ENCODE results near the gene POLR2E.
"Not testable (repeated sequence)": the region's sequence is repeated elsewhere in the genome, so short reads cannot be mapped to it uniquely, and the experiment has no call there.

Gene POLR2E

DNA sequence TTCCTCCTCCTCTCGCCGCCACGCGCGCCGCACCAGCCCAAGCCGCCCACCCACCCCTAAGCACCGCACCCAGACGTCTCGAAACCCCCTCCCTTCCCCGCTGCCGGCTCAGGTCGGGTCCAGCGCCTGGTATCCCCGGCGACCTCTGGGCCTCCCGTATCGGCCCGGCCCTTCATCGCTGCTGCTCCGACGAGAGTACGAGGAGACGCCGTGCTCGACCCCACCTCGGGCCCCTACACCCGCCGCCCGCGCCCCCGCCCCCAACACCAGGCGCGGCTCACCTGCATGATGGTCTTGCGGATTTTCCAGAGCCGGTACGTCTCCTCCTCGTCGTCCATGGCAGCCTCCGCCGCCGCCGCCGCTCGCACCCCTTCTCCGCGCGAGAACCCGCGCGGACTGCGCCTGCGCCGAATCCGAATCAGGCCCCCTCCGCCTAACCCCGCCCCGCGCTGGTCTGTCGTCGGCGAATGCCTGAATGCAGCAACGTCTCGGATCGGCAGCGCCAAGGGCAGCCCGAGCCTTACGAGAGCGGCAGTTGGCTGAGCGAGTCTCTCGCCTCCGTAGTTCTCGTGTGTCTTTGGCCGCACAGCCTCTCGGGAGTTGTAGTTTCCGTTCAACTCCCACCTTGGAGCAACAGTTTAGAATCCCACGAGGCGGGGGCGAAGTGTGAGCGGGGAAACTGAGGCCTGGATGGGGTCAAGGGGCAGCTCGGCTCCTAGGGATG lies at the start of gene POLR2E:
POLR2E (minus strand) TSS at position 398 of the 724 bp plus-strand sequence; CDS start at position 338, 60 bp downstream.
- DNase-seq, result peak; percentile 99

- no peak for DNase-seq
Measured at GRCh38 chr19:1144741-1145140, 49.6 kb upstream of the POLR2E start.

- no peak for DNase-seq
Measured at GRCh38 chr19:1143828-1144399, 48.7 kb upstream of the POLR2E start.

DNA sequence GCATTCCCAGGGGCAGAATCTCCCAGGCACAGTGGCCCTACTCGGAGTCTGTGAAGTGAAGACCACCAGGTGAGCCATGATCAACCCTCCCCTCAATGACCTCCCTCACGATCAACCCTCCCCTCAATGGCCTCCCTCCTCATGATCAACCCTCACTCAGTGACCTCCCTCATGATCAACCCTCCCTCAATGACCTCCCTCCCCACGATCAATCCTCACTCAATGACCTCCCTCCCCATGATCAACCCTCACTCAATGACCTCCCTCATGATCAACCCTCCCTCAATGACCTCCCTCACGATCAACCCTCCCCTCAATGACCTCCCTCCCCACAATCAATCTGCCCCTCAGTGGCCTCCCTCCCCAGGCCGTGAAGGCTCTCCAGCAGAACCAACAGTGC lies 46.8 kb upstream of the POLR2E start:
- no peak for DNase-seq

- DNase-seq, result no peak
Measured at GRCh38 chr19:1140272-1141027, 45.3 kb upstream of the POLR2E start.

DNA sequence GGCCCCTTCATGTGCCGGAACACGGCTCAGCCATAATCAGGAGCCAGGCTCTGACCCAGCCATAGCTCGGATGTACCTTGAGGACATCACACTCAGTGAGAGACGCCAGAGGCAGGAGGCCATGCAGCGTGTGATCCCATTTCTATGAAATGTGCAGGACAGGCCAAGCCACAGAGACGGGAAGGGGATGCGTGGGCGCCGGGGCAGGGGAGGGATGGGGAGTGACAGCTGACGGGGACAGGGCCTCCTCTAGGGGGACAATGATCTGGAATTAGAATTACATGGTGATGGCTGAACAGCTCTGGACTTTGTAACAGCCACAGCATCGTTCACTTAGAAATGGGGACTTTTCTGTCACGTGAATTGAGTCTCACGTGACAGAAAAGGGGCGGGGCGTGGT lies 44.0 kb upstream of the POLR2E start:
- DNase-seq, result no peak

DNA sequence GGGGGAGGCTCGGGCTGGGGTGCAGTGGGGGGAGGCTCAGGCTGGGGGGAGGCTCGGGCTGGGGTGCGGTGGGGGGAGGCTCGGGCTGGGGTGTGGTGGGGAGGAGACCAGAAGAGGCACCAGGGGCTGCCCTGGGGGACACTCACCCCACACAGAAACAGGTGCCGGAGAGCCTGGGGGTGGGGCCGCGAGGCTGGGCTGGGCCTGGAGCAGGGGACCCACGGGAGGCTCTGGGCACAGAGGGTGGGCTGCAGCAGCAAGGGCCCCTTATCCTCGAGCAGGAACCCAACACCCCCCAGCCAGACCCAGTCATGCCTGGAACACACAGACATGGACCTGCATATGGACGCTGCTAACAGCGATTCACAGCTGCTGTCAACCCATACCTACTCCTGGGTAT lies 42.9 kb upstream of the POLR2E start:
- DNase-seq, result no peak

- no peak for DNase-seq
Measured at GRCh38 chr19:1136621-1137317, 41.6 kb upstream of the POLR2E start.

- no peak for DNase-seq
Measured at GRCh38 chr19:1136201-1136600, 41.0 kb upstream of the POLR2E start.

GRCh38 chr19:1135454-1135853 lies 40.3 kb upstream of the POLR2E start:
- no peak for DNase-seq

DNA sequence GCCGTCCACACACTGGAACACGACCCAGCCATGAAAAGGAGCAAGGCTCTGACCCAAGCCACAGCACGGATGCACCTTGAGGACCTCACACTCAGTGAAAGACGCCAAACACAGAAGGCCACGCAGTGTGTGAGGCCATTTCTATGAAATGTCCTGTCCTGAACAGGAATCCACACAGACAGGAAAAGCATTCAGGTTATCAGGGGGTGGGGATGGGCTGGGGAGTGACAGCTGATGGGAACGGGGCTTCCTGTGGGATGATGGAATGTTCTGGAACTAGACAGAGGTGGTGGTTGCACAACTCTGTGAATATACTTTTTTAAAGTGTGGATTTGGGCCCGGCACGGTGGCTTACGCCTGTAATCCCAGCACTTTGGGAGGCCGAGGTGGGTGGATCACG lies 39.3 kb upstream of the POLR2E start:
- no peak for DNase-seq

DNA sequence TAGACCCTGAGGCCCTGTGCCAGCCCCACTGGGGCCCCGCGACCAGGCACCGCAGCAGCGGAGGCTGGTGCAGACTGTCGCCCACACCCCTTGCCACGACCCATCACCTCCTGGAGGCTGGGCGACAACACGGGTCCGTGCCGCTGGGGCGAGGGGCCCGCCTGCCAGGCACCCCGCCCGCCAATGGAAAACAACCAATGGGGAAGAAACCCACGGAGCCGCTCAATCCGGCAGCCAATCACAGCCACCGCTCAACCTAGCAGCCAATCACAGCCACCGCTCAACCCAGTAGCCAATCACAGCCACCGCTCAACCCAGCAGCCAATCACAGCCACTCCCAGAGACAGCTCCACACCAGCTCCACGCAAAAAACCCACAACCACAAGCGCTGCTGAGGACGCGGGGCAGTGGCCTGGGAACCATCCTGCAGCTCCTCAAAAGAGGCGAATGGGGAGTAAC lies 38.3 kb upstream of the POLR2E start:
- no peak for DNase-seq

GRCh38 chr19:1132552-1133383 lies 37.6 kb upstream of the POLR2E start:
- no peak for DNase-seq

DNA sequence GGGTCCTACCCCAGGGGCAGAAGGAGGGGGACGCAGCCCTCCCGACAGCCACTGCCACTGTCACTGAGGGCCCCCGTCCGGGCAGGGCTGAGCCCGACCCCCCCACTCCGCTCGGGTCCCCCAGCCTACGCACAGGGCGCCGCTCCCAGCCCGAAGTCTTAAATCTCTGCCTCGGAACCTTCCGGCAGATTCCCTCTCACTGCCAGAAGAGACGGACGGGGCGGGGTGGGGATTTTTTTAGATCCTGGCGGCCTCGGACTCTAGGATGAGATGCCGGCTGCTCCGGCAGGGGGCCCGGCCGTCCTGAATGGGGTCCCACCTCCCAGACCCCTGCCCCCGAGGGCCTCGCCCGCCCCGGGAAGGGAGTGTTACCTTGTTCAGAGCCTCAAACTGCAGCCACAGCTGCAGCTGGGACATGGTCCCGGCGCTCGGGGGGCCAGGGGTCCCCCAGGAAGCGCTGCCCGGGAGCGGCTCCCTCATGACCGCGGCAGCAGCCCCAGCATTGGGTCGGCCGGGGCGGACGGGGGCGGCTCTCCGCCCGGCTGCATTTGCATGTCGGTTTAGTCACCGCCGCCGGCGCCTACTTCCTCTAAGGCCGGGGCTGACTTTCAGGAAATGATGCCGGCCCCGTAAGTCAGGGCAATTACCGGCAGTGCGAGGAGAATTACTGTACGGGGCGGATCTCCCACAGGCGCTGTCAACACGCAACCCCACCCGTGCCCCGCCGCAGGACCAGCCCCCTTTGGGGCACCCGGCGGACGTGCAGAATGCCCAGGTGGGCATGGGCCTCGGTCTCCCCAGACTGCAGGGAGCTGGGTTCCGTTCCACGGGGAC lies 36.8 kb upstream of the POLR2E start:
- no peak for DNase-seq

- DNase-seq, result no peak
Measured at GRCh38 chr19:1130771-1131717, 35.9 kb upstream of the POLR2E start.

DNA sequence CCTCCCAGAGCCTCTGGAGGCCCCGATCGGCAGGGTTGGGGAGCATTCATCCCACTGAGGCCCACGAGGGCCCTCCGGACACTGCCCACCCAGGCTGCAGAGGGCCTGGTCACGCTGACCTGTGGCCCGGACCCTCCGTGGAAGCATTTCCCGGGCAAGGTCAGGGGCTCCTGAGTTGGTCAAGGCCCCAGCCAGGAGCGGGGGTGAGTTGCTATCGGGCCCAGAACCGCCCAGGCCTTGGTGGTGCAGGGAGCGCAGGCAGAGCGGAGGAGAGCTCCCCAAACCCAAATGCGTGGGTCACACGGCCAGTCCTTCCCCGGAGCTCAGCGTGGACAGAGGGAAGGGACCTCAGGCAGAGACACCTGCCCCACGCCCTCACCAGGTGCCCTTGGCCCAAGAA lies 34.4 kb upstream of the POLR2E start:
- no peak for DNase-seq

GRCh38 chr19:1129084-1129483 lies 33.9 kb upstream of the POLR2E start:
- not testable (repeated sequence) for DNase-seq

- no peak for DNase-seq
Measured at GRCh38 chr19:1128106-1128505, 32.9 kb upstream of the POLR2E start.

- no peak for DNase-seq
Measured at GRCh38 chr19:1126984-1127760, 32.0 kb upstream of the POLR2E start.

Data from NCI-H345 (cell line).